Cardiac muscle cell (in vitro differentiated cells and primary cell): ENCODE results near the gene TRAF2. TPM values are rescaled to one million over a fixed set of nuclear protein-coding genes. Genes with fewer than 3 reads are reported as not detected.

Source experiments
- DNase-seq, 2 donors: peaks; one replicate each; pipeline versions ENCODE4 v3.0.0 to v3.0.0-alpha.2; 2010 to 2017; ENCODE audit warnings: low read depth in 1 of 2, low spot score in 1 of 2
- H3K27ac ChIP-seq: fragments of 200-600 bp; sonication (generic); 2 replicates; pipeline ENCODE4 v1.5.1; 2016
- H3K27me3 ChIP-seq: fragments of 200-600 bp; sonication (generic); 2 replicates; pipeline ENCODE4 v1.6.0; 2016; ENCODE audit warnings: control low read depth
- H3K36me3 ChIP-seq: fragments of 200-600 bp; sonication (generic); 2 replicates; pipeline ENCODE4 v1.5.1; 2016; ENCODE audit warnings: control low read depth
- H3K4me1 ChIP-seq: fragments of 200-600 bp; sonication (generic); 2 replicates; pipeline ENCODE4 v1.8.1; 2017; ENCODE audit warnings: low read depth, mild to moderate bottlenecking, mixed run types
- H3K4me3 ChIP-seq: fragments of 200-600 bp; sonication (generic); 2 replicates; pipeline ENCODE4 v1.5.1; 2016; ENCODE audit warnings: mild to moderate bottlenecking
- H3K9me3 ChIP-seq: fragments of 200-600 bp; sonication (generic); 2 replicates; pipeline ENCODE4 v1.5.1; 2017; ENCODE audit warnings: low read depth, mild to moderate bottlenecking, control low read depth
- CTCF ChIP-seq: IDR thresholded peaks from 2 replicates; pipeline ENCODE4 v1.5.1; 2012; ENCODE audit warnings: low read depth, mild to moderate bottlenecking, low read length
- polyA plus RNA-seq: library from polyadenylated mRNA; unstranded; fragments of >200 nt; fragmentation: Nextera tagmentation; extraction: Ambion mirVana; gene quantifications from 2 replicates; pipeline ENCODE4 v1.2.1, GENCODE V29; 2016
- total RNA-seq: library from RNA; depleted of rRNA; stranded (reverse); fragments of >200 nt; gene quantifications from 2 replicates; pipeline ENCODE4 v1.2.3, GENCODE V29; 2016

TRAF2 gene
- total and polyA plus RNA-seq, 2 experiments from 2014 or later = 25.6 to 37.2 TPM

- no peak for TF ChIP-seq CTCF
- Histone ChIP-seq H3K9me3 (no peaks in the 10 kb centered on the region), H3K4me3 (no peak overlapping the region), H3K27me3 (no peaks in the 10 kb centered on the region), H3K36me3 (no peaks in the 10 kb centered on the region), H3K27ac (no peak overlapping the region), H3K4me1 (no peaks in the 10 kb centered on the region)
- DNase-seq = no peak
These were observed 70.3 kb downstream of the TRAF2 start for GRCh38 chr9:136956604-136957003.

DNA sequence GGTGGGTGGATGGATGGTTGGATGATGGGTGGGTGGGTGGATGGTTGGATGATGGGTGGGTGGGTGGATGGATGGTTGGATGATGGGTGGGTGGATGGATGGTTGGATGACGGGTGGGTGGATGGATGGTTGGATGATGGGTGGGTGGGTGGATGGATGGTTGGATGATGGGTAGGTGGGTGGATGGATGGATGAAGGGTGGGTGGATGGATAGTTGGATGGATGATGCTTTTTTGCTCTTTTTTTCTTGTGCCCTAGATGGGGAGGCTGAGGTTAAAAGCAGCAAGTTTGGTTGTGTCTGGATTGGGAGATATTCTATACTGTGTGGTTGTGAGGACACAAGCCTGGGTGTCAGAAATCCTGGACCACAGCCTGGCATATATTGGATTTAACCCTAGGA is 71.1 kb downstream of the TRAF2 start:
- DNase-seq = no peak
- TF ChIP-seq CTCF = no peak
- H3K27me3 ChIP-seq = no peaks in the 10 kb centered on the region

DNA sequence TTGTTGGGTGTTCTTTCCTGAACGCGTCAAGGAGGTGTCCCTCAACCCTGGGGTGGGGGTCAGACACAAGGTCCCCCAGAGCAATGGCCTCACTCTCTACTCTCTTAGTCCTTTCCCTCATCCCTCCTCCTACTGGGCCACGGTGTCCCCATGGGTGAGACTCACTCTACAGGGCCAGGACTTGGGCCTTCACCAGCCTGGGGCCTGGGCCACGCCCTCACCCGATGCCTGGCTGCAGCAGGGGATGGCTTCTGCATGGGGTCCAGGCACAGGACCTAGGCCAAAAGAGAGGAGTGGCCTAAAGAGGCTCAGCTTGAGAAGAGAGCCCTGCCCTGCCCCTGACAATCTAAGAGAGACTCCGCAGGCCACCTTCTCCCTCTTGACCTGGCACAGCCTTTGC is 71.6 kb downstream of the TRAF2 start:
- H3K4me1 ChIP-seq = no peaks in the 10 kb centered on the region
- TF ChIP-seq CTCF = no peak

More for the DNA sequence above, 71.1 kb downstream of the TRAF2 start:
- H3K36me3 ChIP-seq = no peaks in the 10 kb centered on the region
- H3K4me3 ChIP-seq = no peak overlapping the region
- no peaks in the 10 kb centered on the region for H3K9me3 ChIP-seq
- no peak overlapping the region for H3K27ac ChIP-seq
- H3K4me1 ChIP-seq = no peaks in the 10 kb centered on the region

GRCh38 chr9:136958473-136958872 is 72.2 kb downstream of the TRAF2 start:
- no peak for TF ChIP-seq CTCF
- H3K4me1 ChIP-seq = no peaks in the 10 kb centered on the region
- H3K9me3 ChIP-seq = no peaks in the 10 kb centered on the region
- DNase-seq = no peak
- H3K36me3 ChIP-seq = no peaks in the 10 kb centered on the region
- no peak overlapping the region for H3K27ac ChIP-seq
- no peaks in the 10 kb centered on the region for H3K27me3 ChIP-seq
- H3K4me3 ChIP-seq = no peak overlapping the region

More for the DNA sequence above, 71.6 kb downstream of the TRAF2 start:
- H3K27me3 ChIP-seq = no peaks in the 10 kb centered on the region
- no peak for DNase-seq
- no peak overlapping the region for H3K27ac ChIP-seq
- H3K36me3 ChIP-seq = no peaks in the 10 kb centered on the region
- H3K9me3 ChIP-seq = no peaks in the 10 kb centered on the region
- H3K4me3 ChIP-seq = no peak overlapping the region

- H3K4me3 ChIP-seq = no peak overlapping the region
- TF ChIP-seq CTCF = no peak
- no peaks in the 10 kb centered on the region for H3K4me1 ChIP-seq
- H3K9me3 ChIP-seq = no peaks in the 10 kb centered on the region
- no peaks in the 10 kb centered on the region for H3K27me3 ChIP-seq
- DNase-seq = no peak
- H3K27ac ChIP-seq = no peak overlapping the region
- no peaks in the 10 kb centered on the region for H3K36me3 ChIP-seq
These were observed 72.9 kb downstream of the TRAF2 start for GRCh38 chr9:136958898-136959850.
